Measurements from ENCODE around the gene TYMS. TPM values are rescaled to one million over a fixed set of nuclear protein-coding genes. Genes with fewer than 3 reads are reported as not detected.

The TYMS gene
- total RNA-seq, 1 donor from 2014 or later = 67.4 TPM

- Mint-ChIP-seq H3K4me3 (ENCODE audit: low read depth) (no peak overlapping the region), H3K36me3 (ENCODE audit: insufficient read depth) (peaks cover 10% of the 10 kb centered on the region), H3K27me3 (no peaks in the 10 kb centered on the region), H3K9me3 (ENCODE audit: low read depth) (no peaks in the 10 kb centered on the region), H3K27ac (no peak overlapping the region), H3K4me1 (ENCODE audit: low read depth) (peaks cover 19% of the 10 kb centered on the region)
- no peak for TF ChIP-seq CTCF (IDR thresholded peaks at IDR 0.05; ENCODE audit: unreplicated experiment)
- no peak for DNase-seq (ENCODE audit: low spot score, unreplicated experiment)
Observed at GRCh38 chr18:683531-683930, 26.1 kb downstream of the TYMS start.

GRCh38 chr18:685438-685837 is 28.0 kb downstream of the TYMS start:
- no peak for TF ChIP-seq CTCF (IDR thresholded peaks at IDR 0.05; ENCODE audit: unreplicated experiment)
- Mint-ChIP-seq H3K9me3 (ENCODE audit: low read depth) (no peaks in the 10 kb centered on the region), H3K4me3 (ENCODE audit: low read depth) (no peak overlapping the region), H3K27me3 (no peaks in the 10 kb centered on the region), H3K27ac (no peak overlapping the region), H3K36me3 (ENCODE audit: insufficient read depth) (peaks cover 9% of the 10 kb centered on the region), H3K4me1 (ENCODE audit: low read depth) (peaks cover 19% of the 10 kb centered on the region)
- DNase-seq (ENCODE audit: low spot score, unreplicated experiment) = no peak

DNA sequence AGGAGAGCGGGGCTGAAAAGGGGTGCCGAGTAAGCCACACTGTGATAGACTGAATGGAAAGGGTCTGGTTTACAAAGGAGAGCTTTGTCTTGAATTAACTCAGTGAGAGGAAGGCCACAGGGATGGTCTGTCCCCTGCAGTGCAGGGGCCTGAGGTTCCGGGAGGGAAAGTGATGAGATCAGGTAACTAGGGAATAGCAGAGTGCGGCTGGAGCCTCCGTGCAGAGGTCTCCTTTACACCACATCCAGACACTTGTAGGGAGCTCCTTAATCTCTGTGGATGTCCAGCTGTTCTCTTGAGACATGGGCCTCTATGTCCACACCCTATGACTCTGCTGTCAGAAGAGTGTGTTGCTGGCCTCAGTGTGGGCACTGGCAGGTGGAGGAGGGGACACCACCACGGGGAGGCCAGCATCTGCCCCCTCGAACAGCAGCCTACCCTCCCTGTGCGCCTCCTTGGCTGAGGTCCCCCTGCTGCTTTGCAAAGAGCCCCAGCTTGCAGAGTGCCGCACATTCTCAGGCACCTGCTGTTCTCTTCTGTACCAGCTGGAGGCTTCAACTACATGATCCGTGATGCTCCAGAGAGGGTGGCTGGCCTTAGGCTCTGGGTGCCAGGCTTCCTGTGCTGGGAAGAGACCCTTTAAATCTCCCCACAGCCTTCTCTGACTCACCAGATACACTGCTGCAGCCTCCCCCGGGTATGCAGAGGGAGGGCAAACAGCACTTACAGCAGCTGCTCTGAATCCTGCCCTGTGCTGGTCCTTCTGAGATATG is 29.1 kb downstream of the TYMS start:
- H3K27ac Mint-ChIP-seq = no peak overlapping the region
- DNase-seq (ENCODE audit: low spot score, unreplicated experiment) = no peak
- H3K36me3 Mint-ChIP-seq (ENCODE audit: insufficient read depth) = peaks cover 8% of the 10 kb centered on the region
- H3K4me1 Mint-ChIP-seq (ENCODE audit: low read depth) = peaks cover 19% of the 10 kb centered on the region
- no peaks in the 10 kb centered on the region for H3K27me3 Mint-ChIP-seq
- no peaks in the 10 kb centered on the region for H3K9me3 Mint-ChIP-seq (ENCODE audit: low read depth)
- H3K4me3 Mint-ChIP-seq (ENCODE audit: low read depth) = no peak overlapping the region
- TF ChIP-seq CTCF (IDR thresholded peaks at IDR 0.05; ENCODE audit: unreplicated experiment) = no peak

- H3K9me3 Mint-ChIP-seq (ENCODE audit: low read depth) = no peaks in the 10 kb centered on the region
- peaks cover 11% of the 10 kb centered on the region for H3K4me1 Mint-ChIP-seq (ENCODE audit: low read depth)
- no peak overlapping the region for H3K27ac Mint-ChIP-seq
- TF ChIP-seq CTCF (IDR thresholded peaks at IDR 0.05; ENCODE audit: unreplicated experiment) = no peak
- H3K27me3 Mint-ChIP-seq = no peaks in the 10 kb centered on the region
- no peak for DNase-seq (ENCODE audit: low spot score, unreplicated experiment)
- H3K4me3 Mint-ChIP-seq (ENCODE audit: low read depth) = no peak overlapping the region
- peaks cover 5% of the 10 kb centered on the region for H3K36me3 Mint-ChIP-seq (ENCODE audit: insufficient read depth)
Observed at GRCh38 chr18:688323-688722, 30.9 kb downstream of the TYMS start.

GRCh38 chr18:692824-693223 is 35.4 kb downstream of the TYMS start:
- Mint-ChIP-seq H3K4me3 (ENCODE audit: low read depth) (no peak overlapping the region), H3K36me3 (ENCODE audit: insufficient read depth) (peaks cover 1% of the 10 kb centered on the region), H3K27ac (no peak overlapping the region), H3K4me1 (ENCODE audit: low read depth) (no peaks in the 10 kb centered on the region), H3K9me3 (ENCODE audit: low read depth) (no peaks in the 10 kb centered on the region), H3K27me3 (no peaks in the 10 kb centered on the region)
- TF ChIP-seq CTCF (IDR thresholded peaks at IDR 0.05; ENCODE audit: unreplicated experiment) = no peak
- DNase-seq (ENCODE audit: low spot score, unreplicated experiment) = no peak

All from progenitor cell of endocrine pancreas (in vitro differentiated cells).